Peyer's patch (tissue), 4 donors: ENCODE data around the gene KANSL3.

Experiments
- POLR2A ChIP-seq, 2 donors: fragments of 450-650 bp; IDR thresholded peaks; one replicate each; pipeline ENCODE4 v1.5.1; 2017; ENCODE audit warnings: antibody characterized with exemption in 2 of 2, mild to moderate bottlenecking in 2 of 2, moderate library complexity in 2 of 2
- TF ChIP-seq, protein P1 (sequence below), 6 experiments: fragments of 450-650 bp in 4 of 6; fragments of 200-600 bp in 2 of 6; sonication (generic) in 1 of 6; IDR thresholded peaks; one replicate each; pipeline ENCODE4 v1.5.1; 2017 to 2019; ENCODE audit warnings: antibody characterized with exemption in 6 of 6, mild to moderate bottlenecking in 3 of 6, moderate library complexity in 1 of 6

DNA sequence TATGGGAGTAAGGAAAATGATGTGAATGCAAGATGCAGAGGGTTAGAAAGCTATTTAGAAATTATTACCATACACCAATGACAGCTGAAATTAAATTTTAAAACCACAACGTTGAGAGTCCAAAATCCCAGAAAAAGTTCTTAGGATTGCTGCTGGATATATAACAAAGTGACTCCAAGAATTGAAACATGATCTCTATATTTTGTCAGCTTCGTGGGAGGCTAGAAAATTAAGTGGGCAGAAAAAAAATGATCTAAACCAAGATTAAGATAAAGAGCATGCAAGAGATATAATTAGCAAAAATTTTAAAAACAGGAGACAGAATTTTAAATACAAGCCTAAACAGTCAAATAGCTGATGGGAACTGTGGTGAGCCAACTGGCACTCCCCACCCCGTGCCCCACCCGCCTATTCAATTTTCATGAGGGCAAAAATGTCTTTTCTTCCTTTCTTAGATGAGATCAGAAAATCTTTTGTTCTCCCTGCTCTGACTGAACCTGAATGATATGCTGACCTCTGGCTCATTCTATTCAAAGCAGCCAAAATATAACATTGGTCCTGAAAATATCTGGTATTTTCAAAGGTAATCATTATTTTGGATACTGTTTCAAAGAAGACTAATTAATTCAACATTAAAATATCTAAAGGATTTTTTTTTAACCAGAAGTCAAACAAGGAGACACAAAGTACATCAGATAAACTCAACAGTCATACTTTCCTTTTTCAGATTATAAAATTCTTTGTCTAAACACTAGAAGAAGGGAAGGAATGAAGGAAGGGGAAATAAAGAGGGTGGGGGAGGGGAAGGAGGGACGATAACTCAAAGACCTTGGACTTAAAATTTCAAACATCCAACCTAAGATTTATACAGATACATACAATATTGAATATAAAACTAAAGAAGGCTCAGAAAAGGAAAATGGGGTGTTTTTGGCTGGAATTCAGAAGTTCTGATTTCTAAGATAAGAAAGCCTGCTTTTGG lies 12.2 kb downstream of the KANSL3 start:
- TF ChIP-seq, protein P1, sequence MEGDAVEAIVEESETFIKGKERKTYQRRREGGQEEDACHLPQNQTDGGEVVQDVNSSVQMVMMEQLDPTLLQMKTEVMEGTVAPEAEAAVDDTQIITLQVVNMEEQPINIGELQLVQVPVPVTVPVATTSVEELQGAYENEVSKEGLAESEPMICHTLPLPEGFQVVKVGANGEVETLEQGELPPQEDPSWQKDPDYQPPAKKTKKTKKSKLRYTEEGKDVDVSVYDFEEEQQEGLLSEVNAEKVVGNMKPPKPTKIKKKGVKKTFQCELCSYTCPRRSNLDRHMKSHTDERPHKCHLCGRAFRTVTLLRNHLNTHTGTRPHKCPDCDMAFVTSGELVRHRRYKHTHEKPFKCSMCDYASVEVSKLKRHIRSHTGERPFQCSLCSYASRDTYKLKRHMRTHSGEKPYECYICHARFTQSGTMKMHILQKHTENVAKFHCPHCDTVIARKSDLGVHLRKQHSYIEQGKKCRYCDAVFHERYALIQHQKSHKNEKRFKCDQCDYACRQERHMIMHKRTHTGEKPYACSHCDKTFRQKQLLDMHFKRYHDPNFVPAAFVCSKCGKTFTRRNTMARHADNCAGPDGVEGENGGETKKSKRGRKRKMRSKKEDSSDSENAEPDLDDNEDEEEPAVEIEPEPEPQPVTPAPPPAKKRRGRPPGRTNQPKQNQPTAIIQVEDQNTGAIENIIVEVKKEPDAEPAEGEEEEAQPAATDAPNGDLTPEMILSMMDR (IDR thresholded peaks at IDR 0.05) = no peak
- TF ChIP-seq POLR2A (IDR thresholded peaks at IDR 0.05) = no peak
